ENCODE results near the gene RBBP8NL.

RBBP8NL gene

GRCh38 chr20:62422636-62423325, 4.6 kb downstream of the RBBP8NL start:
- DNase-seq: no peak

- DNase-seq: no peak
Measured at GRCh38 chr20:62421716-62421990, 5.7 kb downstream of the RBBP8NL start.

GRCh38 chr20:62420846-62421715, 6.3 kb downstream of the RBBP8NL start:
- no peak for DNase-seq

- no peak for DNase-seq
Measured at GRCh38 chr20:62419759-62420158, 7.6 kb downstream of the RBBP8NL start.

- DNase-seq: no peak
Measured at GRCh38 chr20:62418709-62419487, 8.4 kb downstream of the RBBP8NL start.

GRCh38 chr20:62417981-62418708, 9.2 kb downstream of the RBBP8NL start:
- DNase-seq: no peak

- no peak for DNase-seq
Measured at GRCh38 chr20:62416651-62417637, 10.4 kb downstream of the RBBP8NL start.

- DNase-seq: no peak
Measured at GRCh38 chr20:62415354-62416111, 11.8 kb downstream of the RBBP8NL start.

- no peak for DNase-seq
Measured at GRCh38 chr20:62413896-62414481, 13.3 kb downstream of the RBBP8NL start.

- no peak for DNase-seq
Measured at GRCh38 chr20:62413025-62413570, 14.2 kb downstream of the RBBP8NL start.

- no peak for DNase-seq
Measured at GRCh38 chr20:62412194-62413024, 14.9 kb downstream of the RBBP8NL start.

- no peak for DNase-seq
Measured at GRCh38 chr20:62411479-62412193, 15.7 kb downstream of the RBBP8NL start.

- DNase-seq: no peak
Measured at GRCh38 chr20:62410746-62411478, 16.4 kb downstream of the RBBP8NL start.

GRCh38 chr20:62409931-62410745, 17.2 kb downstream of the RBBP8NL start:
- peak in 12 of 56 donors; percentile 3 to 47 (median 30) for DNase-seq

GRCh38 chr20:62409086-62409853, 18.1 kb downstream of the RBBP8NL start:
- no peak for DNase-seq
